ENCODE results near the gene ARHGAP45. TPM values are rescaled to one million over a fixed set of nuclear protein-coding genes. Genes with fewer than 3 reads are reported as not detected.

The ARHGAP45 gene
- total and polyA plus RNA-seq, 9 of the 15 experiments (the other 6 are each of a cell fraction or from before 2014, with no cell fraction given), result 0.08 to 22.1 (median 4.2) TPM

GRCh38 chr19:1028062-1028926 is 38.7 kb upstream of the ARHGAP45 start (continued):
- no peak for TF ChIP-seq CUX1 (CRISPR knock-in tag; IDR thresholded peaks at IDR 0.05)
- TF ChIP-seq POLR2AphosphoS2 (IDR thresholded peaks at IDR 0.05; ENCODE audit: low read length), result no peak
- TF ChIP-seq CAMTA2 (CRISPR knock-in tag; conservative IDR thresholded peaks at IDR 0.05), result no peak
- peak; percentile 34 for TF ChIP-seq PCBP1 (IDR thresholded peaks at IDR 0.05; ENCODE audit: low read depth, low read length, poor library complexity, severe bottlenecking)
- TF ChIP-seq ZC3H4 (CRISPR knock-in tag; IDR thresholded peaks at IDR 0.05; ENCODE audit: borderline replicate concordance), result peak; percentile 51; the same call in 1 of the 2 replicates
- no peak for TF ChIP-seq ZNF431 (CRISPR knock-in tag; IDR thresholded peaks at IDR 0.05)
- TF ChIP-seq ZNF780A (CRISPR knock-in tag; IDR thresholded peaks at IDR 0.05), result no peak
- TF ChIP-seq GATAD2B (IDR thresholded peaks at IDR 0.05; ENCODE audit: borderline replicate concordance), result peak; percentile 15; the same call in 1 of the 2 replicates
- no peak for TF ChIP-seq ATF2 (CRISPR knock-in tag; IDR thresholded peaks at IDR 0.05)
- 0 out of 2 replicates have a peak, but pooled peaks have one; percentile 46 for TF ChIP-seq MTA3 (IDR thresholded peaks at IDR 0.05; ENCODE audit: borderline replicate concordance)
- no peak for TF ChIP-seq RREB1 (CRISPR knock-in tag; IDR thresholded peaks at IDR 0.05)
- TF ChIP-seq NFXL1 (CRISPR knock-in tag; IDR thresholded peaks at IDR 0.05), result no peak
- peak; percentile 48 for TF ChIP-seq CCNT2 (IDR thresholded peaks at IDR 0.05; ENCODE audit: borderline replicate concordance, extremely low read depth, insufficient read length, low read depth, low read length)
- TF ChIP-seq NRF1 (conservative IDR thresholded peaks at IDR 0.05 in 1 of 2, IDR thresholded peaks at IDR 0.05 in 1 of 2), result 0 out of 4 replicates have a peak, but pooled peaks of 1 of the 2 experiments have one; percentile 17
